Activated T-helper 1 cell treated with anti-CD3 and anti-CD28 coated beads, Interleukin-12 subunit alpha, Interleukin-12 subunit beta, Interleukin-2, Interleukin-4 antibody, amounts not matched to agents 30 ng/mL and 10 ng/mL and 1 ng/mL, durations not matched to agents 14 hours and 24 hours and 36 hours (primary cell): ENCODE results near the gene FOXF1. TPM values are rescaled to one million over a fixed set of nuclear protein-coding genes. Genes with fewer than 3 reads are reported as not detected.

Source experiments
- DNase-seq: peaks from one replicate; pipeline ENCODE4 v3.0.0; 2021; ENCODE audit warnings: low spot score
- H3K27ac Mint-ChIP-seq: one replicate; pipeline ENCODE4 v1.8.0; 2021; ENCODE audit warnings: mild to moderate bottlenecking, mixed read lengths
- H3K27me3 Mint-ChIP-seq: one replicate; pipeline ENCODE4 v1.8.0; 2022; ENCODE audit warnings: mild to moderate bottlenecking, moderate library complexity, mixed read lengths; ENCODE audit not compliant: insufficient read depth
- H3K36me3 Mint-ChIP-seq: one replicate; pipeline ENCODE4 v1.8.0; 2021; ENCODE audit warnings: low read depth, mixed read lengths
- H3K4me1 Mint-ChIP-seq: one replicate; pipeline ENCODE4 v1.8.0; 2021; ENCODE audit warnings: low read depth, mixed read lengths
- H3K4me3 Mint-ChIP-seq: one replicate; pipeline ENCODE4 v1.8.0; 2021; ENCODE audit warnings: mild to moderate bottlenecking, moderate library complexity, mixed read lengths
- H3K9me3 Mint-ChIP-seq: one replicate; pipeline ENCODE4 v1.8.0; 2021; ENCODE audit warnings: mixed read lengths
- intact Hi-C: fragments of 100-400 bp; cut with micrococcal nuclease; formaldehyde crosslinking; loops from one replicate; pipeline ENCODE4 v1.15.1; 2024
- total RNA-seq: library from RNA; stranded (reverse); gene quantifications from 2 replicates; pipeline ENCODE4 v1.2.3, GENCODE V29; 2022

Gene FOXF1
- total RNA-seq, 1 donor from 2014 or later = not detected

GRCh38 chr16:86495357-86495701 lies 15.0 kb upstream of the FOXF1 start:
- DNase-seq = no peak
- Mint-ChIP-seq H3K36me3 (no peaks in the 10 kb centered on the region), H3K27ac (no peak overlapping the region), H3K4me1 (no peaks in the 10 kb centered on the region), H3K27me3 (peaks cover 65% of the 10 kb centered on the region), H3K9me3 (no peaks in the 10 kb centered on the region), H3K4me3 (no peak overlapping the region)
- intact Hi-C loops = loop anchor here (2.0 to 5.0 kb wide), 2 partner anchors 19 to 208 kb away; no protein-coding TSS in a partner anchor

DNA sequence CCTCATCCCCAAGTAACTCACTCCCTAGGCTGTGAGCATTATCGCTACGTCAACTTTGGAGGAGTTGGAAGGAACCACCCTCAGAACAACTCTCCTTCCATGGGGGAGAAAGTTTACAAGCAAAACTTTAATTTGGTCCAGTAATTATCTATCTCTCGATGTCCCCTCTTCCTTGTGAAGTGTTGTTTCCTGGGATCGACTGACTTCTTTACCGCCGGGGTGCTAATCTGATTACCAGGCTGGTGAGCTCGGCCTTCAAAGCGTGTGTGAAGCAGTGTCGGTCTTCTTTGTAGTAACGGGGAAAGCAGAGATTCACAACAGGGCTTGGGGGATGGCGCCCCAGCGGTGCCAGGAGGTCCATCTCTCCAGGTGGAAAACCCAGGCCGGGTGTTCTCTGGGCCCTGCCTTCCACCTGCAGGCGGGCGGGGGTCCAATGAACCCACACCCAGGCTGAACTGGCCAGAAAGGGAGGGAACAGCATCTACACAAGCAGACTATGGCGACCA lies 14.5 kb upstream of the FOXF1 start:
- peaks cover 69% of the 10 kb centered on the region for H3K27me3 Mint-ChIP-seq
- H3K36me3 Mint-ChIP-seq = no peaks in the 10 kb centered on the region
- intact Hi-C loops = loop anchor here (2.0 to 5.0 kb wide), 2 partner anchors 19 to 209 kb away; no protein-coding TSS in a partner anchor
- no peak overlapping the region for H3K4me3 Mint-ChIP-seq
- H3K9me3 Mint-ChIP-seq = no peaks in the 10 kb centered on the region
- peak overlapping the region; percentile 70 for H3K27ac Mint-ChIP-seq
- no peak for DNase-seq
- no peaks in the 10 kb centered on the region for H3K4me1 Mint-ChIP-seq

DNA sequence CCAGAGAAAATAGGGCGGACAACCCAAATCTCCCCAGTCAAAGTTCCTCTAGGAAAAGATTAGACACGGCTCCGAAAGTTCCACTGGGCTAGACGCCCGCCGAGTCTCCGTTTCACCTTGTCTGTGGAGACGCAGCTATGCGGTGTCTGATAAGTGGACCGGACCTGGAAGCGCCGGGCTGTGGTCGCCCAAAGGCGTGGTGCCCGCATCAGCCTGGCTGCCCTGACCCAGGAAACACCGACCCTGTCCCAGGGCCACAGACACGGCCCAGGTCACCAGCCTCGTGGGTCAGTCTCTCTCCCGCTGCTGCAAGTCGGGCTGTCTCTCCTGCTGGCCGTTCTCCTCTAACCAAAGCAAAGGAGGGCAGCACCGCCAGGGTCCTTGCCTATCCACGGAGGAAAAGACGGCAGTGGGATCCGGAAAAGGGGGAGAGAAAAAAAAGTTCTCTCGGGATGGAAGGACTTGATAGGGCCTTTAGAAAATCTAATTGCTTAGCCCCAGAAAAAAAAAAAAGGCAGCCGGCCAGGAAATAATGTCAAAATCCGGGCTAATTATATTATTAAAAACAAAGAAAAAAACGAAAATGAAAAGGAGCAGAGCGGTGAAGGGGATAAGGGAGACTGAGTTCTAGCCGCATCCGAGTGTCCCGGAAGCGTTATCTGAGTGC lies 13.9 kb upstream of the FOXF1 start:
- H3K27me3 Mint-ChIP-seq = peaks cover 69% of the 10 kb centered on the region
- no peaks in the 10 kb centered on the region for H3K36me3 Mint-ChIP-seq
- H3K4me3 Mint-ChIP-seq = no peak overlapping the region
- DNase-seq = no peak
- H3K27ac Mint-ChIP-seq = peak overlapping the region; percentile 74
- H3K4me1 Mint-ChIP-seq = no peaks in the 10 kb centered on the region
- no peaks in the 10 kb centered on the region for H3K9me3 Mint-ChIP-seq
- intact Hi-C loops = loop anchor here (5.0 kb wide), 1 partner anchor 209 kb away; no protein-coding TSS in a partner anchor

DNA sequence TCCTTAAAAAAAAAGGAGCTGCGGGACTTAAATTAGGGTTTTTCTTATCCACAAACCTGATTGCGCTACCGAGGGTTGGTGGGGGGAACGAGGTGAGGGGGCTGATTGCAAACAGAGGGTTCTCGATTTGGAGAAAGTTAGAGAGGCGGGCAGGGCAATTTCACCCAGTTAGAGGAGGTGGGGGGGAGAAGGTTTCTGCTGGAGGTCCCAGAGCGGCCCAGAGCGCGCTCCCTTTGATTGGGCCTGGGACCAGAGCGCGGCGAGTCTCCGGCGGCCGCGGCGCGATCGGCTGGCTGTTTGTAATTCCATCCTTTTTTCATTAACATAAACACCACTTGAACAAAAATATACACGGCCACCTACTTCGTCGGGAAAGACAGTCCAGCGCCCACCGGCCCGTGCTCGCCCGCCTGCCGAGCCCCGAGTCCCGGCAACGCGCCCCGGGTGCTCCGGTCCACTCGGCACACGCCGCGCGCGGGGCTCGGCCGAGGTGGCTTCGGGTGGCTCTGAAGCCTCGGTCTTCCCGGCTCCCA lies 13.3 kb upstream of the FOXF1 start:
- no peaks in the 10 kb centered on the region for H3K36me3 Mint-ChIP-seq
- H3K27ac Mint-ChIP-seq = peak overlapping the region; percentile 74
- no peak for DNase-seq
- no peaks in the 10 kb centered on the region for H3K4me1 Mint-ChIP-seq
- peaks cover 70% of the 10 kb centered on the region for H3K27me3 Mint-ChIP-seq
- H3K4me3 Mint-ChIP-seq = no peak overlapping the region
- intact Hi-C loops = loop anchor here (5.0 kb wide), 1 partner anchor 210 kb away; no protein-coding TSS in a partner anchor
- H3K9me3 Mint-ChIP-seq = no peaks in the 10 kb centered on the region

DNA sequence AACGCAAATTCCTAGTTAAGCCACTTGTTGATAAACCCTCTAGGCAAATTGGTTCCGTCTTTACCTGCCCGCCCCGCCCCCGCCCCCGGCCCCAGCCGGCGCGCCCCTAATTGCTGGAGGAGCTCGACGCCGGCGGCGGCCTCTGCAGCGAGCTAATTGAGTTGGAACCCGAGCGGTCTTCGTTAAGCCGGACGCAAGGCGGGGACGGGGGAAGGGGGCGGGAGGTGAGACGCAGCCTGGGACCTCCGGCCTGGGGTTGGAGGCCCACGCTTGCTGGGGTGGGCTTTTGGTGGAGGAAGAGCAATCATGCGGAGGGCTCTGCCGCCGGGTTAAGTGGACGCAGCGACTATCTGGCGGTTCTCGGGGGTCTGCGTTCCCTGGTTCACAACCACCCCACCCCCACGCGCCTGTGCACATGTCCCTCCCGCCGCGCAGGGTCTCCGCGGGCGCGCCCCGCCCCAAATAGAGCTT lies 12.7 kb upstream of the FOXF1 start:
- Mint-ChIP-seq H3K27ac (no peak overlapping the region), H3K9me3 (no peaks in the 10 kb centered on the region), H3K4me3 (no peak overlapping the region), H3K27me3 (peaks cover 76% of the 10 kb centered on the region), H3K36me3 (no peaks in the 10 kb centered on the region), H3K4me1 (no peaks in the 10 kb centered on the region)
- DNase-seq = no peak
- intact Hi-C loops = loop anchor here (5.0 kb wide), 1 partner anchor 210 kb away; no protein-coding TSS in a partner anchor

DNA sequence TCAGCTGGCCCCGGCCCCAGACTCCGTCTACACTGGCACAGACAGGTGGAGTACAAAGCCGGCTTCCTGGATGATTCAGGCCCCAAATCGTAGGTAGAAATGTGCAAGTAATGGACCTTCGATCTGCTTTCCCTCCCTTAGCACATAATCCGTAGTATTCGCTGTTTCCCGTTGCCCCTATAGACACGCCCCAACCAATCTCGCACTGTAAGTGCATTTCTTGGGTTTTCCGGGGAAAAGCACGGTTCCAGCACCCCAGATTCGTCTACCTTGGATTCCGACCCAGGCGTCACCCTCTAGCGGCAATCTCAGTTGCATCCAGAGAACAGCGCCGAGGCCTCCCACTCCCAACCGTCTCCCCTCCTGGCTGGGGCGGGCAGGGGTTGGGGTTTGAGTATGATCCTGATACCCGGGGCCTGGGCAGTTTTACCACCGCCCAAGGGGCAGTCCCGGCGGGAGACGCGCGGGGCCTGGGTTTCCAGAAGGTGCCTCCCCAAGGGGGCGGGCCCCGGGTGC lies 12.1 kb upstream of the FOXF1 start:
- intact Hi-C loops = loop anchor here (5.0 kb wide), 1 partner anchor 211 kb away; no protein-coding TSS in a partner anchor
- no peak for DNase-seq
- no peaks in the 10 kb centered on the region for H3K4me1 Mint-ChIP-seq
- H3K27me3 Mint-ChIP-seq = peaks cover 79% of the 10 kb centered on the region
- no peaks in the 10 kb centered on the region for H3K9me3 Mint-ChIP-seq
- H3K4me3 Mint-ChIP-seq = no peak overlapping the region
- no peaks in the 10 kb centered on the region for H3K36me3 Mint-ChIP-seq
- H3K27ac Mint-ChIP-seq = peak overlapping the region; percentile 82

- Mint-ChIP-seq H3K27me3 (peaks cover 80% of the 10 kb centered on the region), H3K36me3 (no peaks in the 10 kb centered on the region), H3K27ac (peak overlapping the region; percentile 48), H3K4me3 (no peak overlapping the region), H3K9me3 (no peaks in the 10 kb centered on the region), H3K4me1 (no peaks in the 10 kb centered on the region)
- intact Hi-C loops = loop anchor here (5.0 kb wide), 1 partner anchor 212 kb away; no protein-coding TSS in a partner anchor
- no peak for DNase-seq
Observed at GRCh38 chr16:86498671-86499439, 11.5 kb upstream of the FOXF1 start.

DNA sequence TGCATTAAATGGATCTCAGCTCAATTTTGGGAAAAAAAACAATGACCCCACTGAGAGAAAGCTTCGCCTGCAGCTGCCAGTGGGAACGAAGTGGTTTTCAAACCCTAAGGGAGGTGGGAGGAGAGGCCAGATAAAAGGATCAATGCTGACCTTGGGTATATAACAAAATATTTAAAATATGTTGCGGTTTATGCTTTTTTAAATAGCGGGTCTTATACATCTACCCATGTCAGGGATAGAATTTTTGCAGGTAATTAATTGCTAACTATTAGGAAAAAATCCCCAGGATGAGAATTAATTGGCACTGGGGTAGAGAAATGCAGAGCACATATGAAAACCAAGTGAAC lies 10.9 kb upstream of the FOXF1 start:
- H3K9me3 Mint-ChIP-seq = no peaks in the 10 kb centered on the region
- H3K4me3 Mint-ChIP-seq = no peak overlapping the region
- H3K4me1 Mint-ChIP-seq = no peaks in the 10 kb centered on the region
- H3K27me3 Mint-ChIP-seq = peaks cover 80% of the 10 kb centered on the region
- intact Hi-C loops = loop anchor here (5.0 kb wide), 1 partner anchor 212 kb away; no protein-coding TSS in a partner anchor
- H3K27ac Mint-ChIP-seq = no peak overlapping the region
- no peak for DNase-seq
- no peaks in the 10 kb centered on the region for H3K36me3 Mint-ChIP-seq

- Mint-ChIP-seq H3K4me1 (peaks cover 2% of the 10 kb centered on the region), H3K4me3 (no peak overlapping the region), H3K9me3 (no peaks in the 10 kb centered on the region), H3K27me3 (peaks cover 84% of the 10 kb centered on the region), H3K27ac (no peak overlapping the region), H3K36me3 (no peaks in the 10 kb centered on the region)
- no peak for DNase-seq
- intact Hi-C loops = loop anchor here (5.0 kb wide), 1 partner anchor 213 kb away; no protein-coding TSS in a partner anchor
Observed at GRCh38 chr16:86499889-86500707, 10.2 kb upstream of the FOXF1 start.

- intact Hi-C loops = no loop called here
- no peak overlapping the region for H3K4me3 Mint-ChIP-seq
Observed at GRCh38 chr16:86500708-86501510, 9.4 kb upstream of the FOXF1 start.

DNA sequence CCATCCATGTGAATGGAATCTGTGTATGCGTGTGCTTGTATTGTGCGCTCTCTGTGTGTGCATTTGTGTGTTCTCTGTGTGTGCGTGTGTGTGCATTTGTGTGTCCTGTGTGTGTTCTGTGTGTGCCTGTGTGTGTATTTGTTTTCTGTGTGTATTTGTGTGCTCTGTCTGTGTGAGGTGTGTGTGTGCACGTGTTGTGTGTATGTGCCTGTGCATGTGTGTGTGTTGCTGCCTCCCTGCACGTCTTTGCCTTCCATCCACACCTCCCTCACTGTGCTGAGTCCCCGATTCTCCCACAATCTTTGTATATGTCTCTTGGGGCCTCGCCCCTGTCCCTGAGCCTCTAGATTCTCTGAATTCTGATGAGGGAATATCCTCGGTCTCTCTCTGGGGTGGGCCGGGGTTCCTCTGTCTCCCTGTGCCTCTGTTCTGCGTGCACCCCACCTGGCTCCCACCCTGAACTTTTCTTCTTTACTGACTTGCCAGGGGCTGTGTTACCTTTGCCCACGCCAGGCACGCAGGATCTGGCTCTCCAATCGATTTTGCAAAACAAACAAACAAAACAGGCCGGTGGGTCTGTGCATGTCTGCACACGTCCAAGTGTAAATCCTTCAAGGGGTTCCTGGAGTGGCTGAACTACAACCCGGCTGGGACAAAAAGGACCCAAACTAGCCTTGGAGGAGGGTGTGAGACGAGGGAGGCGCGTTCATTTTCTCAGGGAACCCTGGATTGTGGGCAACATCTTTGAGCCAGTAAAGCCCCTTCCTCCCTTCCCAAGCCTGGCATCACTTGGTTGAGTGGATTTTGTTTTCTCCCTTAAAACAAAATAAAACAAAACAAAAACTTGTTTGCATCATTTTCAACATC lies 8.1 kb upstream of the FOXF1 start:
- H3K9me3 Mint-ChIP-seq = no peaks in the 10 kb centered on the region
- DNase-seq = no peak
- no peaks in the 10 kb centered on the region for H3K36me3 Mint-ChIP-seq
- intact Hi-C loops = no loop called here
- peaks cover 85% of the 10 kb centered on the region for H3K27me3 Mint-ChIP-seq
- peaks cover 16% of the 10 kb centered on the region for H3K4me1 Mint-ChIP-seq
- no peak overlapping the region for H3K4me3 Mint-ChIP-seq
- no peak overlapping the region for H3K27ac Mint-ChIP-seq

More at GRCh38 chr16:86500708-86501510, 9.4 kb upstream of the FOXF1 start:
- DNase-seq = no peak
- no peaks in the 10 kb centered on the region for H3K9me3 Mint-ChIP-seq
- H3K4me1 Mint-ChIP-seq = peaks cover 6% of the 10 kb centered on the region
- H3K36me3 Mint-ChIP-seq = no peaks in the 10 kb centered on the region
- peaks cover 81% of the 10 kb centered on the region for H3K27me3 Mint-ChIP-seq
- H3K27ac Mint-ChIP-seq = no peak overlapping the region
